H4 (cell line): Measurements from ENCODE around the gene OR6N1. TPM values are rescaled to one million over a fixed set of nuclear protein-coding genes. Genes with fewer than 3 reads are reported as not detected.

Experiments used
- DNase-seq: peaks from one replicate; pipeline ENCODE4 v3.0.0-alpha.2; 2015; ENCODE audit warnings: low spot score
- total RNA-seq: library from RNA; depleted of rRNA; stranded (reverse); fragments of >200 nt; shearing (Covaris generic); gene quantifications from 2 replicates; pipeline ENCODE4 v1.2.3, GENCODE V29; 2014; rRNA removed

The OR6N1 gene
- total RNA-seq, 1 experiment from 2014 or later, result not detected

- DNase-seq, result no peak
Measured at GRCh38 chr1:158752155-158752712, 19.8 kb downstream of the OR6N1 start.

DNA sequence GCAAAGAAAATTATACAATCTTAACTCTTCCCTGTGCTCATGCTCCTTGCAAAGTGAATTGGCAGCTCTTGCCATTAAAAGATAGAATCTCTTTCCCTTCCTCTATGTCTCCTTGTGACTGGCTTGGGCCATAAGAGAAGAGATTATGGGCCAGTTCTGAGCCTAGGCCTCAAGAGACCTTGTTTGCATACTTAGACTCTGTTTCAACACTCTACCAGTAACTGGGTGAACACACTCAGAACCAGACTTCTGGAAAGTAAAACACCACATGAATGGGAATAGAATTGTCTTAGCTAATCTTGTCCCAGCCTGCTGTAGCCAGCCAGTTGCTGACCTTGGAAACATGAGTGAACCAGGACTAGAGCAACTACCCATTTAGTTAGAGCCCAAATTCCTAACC is 36.1 kb downstream of the OR6N1 start:
- DNase-seq, result no peak

DNA sequence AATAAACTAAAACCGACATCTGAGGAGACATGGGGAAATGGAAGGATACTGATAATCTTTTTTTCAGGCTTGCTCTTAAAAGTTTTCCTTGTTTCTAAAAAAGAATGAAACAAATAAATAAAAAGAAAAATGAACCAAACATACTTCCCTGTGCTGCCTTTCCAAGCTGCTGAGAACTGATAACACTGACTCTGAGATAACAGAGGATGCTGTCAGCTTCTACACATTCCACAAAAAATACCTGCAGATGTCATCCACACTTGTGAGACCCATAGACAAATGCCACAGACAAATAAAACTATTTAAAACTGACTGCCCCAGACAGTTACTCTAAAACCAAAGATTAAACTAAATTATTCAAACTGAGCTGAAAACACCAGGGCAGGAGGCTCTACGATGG is 39.5 kb downstream of the OR6N1 start:
- DNase-seq, result no peak

- DNase-seq, result no peak
Measured at GRCh38 chr1:158731707-158732106, 40.3 kb downstream of the OR6N1 start.

GRCh38 chr1:158730453-158730852 is 41.5 kb downstream of the OR6N1 start:
- no peak for DNase-seq

DNA sequence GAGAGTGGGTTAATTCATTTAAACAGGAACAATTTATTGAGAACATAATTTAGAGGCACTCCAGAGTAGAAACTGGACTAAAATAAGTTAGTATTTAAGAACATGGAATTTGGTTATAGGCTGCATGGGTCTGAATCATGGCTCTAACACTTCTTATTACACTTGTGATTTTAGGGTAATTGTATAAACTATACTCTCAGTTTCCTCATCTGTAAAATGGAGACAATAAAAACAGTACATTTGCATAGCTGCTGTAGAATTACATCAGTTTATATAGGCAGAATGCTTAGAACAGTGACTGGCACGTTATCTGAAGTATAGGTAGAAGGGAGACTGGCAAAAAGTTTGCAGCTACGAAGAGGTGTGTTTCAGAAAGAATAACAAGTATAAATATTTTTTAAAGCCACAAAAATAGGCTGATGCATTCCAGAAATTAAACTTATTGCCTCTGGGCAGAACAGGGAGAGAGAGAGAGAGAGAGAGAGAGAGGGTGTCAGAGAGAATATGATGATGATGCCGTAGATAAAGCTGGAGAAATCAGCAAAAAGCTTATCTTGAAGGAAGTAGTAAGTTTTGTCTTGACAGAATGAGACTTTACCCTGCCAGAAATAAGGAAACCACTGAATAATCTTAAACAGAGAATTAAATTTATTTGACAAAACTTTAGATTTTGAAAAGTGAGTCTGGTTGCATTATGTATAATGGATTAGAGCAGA is 43.3 kb downstream of the OR6N1 start:
- DNase-seq, result no peak

- DNase-seq, result no peak
Measured at GRCh38 chr1:158724442-158724841, 47.6 kb downstream of the OR6N1 start.

DNA sequence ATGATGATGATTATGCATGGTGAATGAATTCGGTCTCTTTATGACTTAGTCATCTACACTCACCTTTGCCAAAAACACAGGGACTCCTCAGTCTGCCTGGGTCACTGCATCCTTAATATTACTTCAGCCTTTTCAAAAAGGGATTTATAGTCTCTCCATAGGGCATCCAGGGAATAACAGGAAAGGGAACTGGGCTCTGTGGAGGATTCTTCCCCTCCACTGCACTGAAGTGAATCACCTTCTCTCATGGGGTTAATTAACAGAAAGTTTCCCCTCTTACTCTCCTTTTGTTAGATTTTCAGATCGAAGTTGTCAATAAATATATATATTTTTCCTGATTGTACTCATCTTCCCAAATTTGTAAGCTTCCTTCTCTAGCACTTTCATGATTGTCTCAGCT is 51.4 kb downstream of the OR6N1 start, which contains the start of gene OR6K3:
Gene OR6K3, minus strand, starts transcription at position 101 of the 400 bp plus-strand sequence. CDS start 2,605 bp downstream, outside the sequence.
- no peak for DNase-seq

DNA sequence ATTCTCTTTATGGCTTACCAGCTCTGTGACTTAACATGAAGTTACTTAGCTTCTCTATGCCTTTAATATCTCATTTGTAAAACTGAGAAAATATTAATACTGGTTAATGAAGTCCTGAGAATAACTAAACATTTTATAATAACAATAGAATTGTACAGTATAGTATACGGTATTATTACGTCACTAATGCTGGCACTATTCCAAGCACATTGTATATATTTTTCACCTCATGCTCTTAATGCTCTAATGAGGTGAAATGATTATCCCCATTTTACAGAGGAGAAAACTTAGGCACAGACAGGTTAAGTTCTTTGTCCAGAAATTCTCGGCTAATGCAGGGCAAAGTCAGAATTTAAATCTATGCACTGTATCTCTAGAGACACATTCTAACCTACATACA is 52.3 kb downstream of the OR6N1 start:
- DNase-seq, result no peak

DNA sequence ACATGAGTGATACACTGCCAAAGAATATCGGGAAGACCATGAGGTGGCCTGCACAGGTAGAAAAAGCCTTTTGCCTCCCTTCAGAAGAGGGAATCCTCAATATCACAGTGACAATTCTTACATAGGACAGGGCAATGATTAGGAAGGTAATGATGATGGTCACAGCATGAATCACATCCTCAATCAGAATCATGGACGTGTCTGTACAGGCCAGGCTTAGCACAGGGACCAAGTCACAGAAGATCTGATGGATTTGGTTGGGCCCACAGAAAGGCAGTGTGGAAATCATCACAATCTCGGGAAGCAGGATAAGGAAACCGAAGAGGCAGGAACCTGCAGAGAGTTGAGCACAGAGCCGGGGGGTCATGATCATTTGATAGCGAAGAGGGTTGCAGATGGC is 54.7 kb downstream of the OR6N1 start:
- no peak for DNase-seq

DNA sequence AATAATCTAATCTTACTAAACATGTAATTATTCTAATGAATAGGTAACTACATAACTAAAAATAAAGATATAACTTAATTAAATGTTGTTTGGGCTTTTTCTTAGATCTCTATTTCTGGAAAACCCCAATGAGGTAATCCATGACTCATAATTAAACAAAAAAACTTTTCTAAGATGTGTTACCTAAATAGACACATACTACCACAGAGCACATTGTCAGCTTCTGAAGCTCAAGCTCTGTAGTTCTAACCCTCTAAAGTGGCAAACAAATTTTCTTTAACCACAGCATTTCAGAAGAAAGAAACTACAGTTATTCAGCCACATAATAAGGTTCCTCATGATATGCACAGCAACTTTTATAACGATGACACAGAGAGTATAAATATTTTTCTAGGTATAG is 55.7 kb downstream of the OR6N1 start:
- DNase-seq, result no peak

DNA sequence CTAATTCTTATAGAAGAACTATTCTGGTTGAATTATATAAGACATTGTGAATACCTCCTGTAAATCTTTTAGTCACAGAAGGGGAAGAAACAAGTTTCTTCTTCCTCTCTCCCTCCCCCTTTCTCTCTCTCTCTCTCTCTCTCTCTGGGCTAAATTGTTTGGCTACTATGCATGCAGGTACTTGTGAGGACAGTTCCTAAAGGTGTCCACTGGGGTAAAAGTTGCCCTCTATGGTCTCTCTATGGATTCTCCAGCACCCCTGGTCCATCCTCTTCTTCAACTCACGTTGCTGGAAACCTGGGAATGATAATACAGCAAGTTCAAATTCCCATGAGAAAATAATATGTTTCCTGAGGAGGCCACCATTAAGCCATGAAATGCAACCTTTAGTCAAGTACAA is 57.2 kb downstream of the OR6N1 start:
- no peak for DNase-seq

Other genes starting within 250 kb of the OR6N1 start
- not detected in 2 replicates for gene OR6Y1, start 217.8 kb downstream of the OR6N1 start, total RNA-seq
- not detected in 2 replicates for gene OR6P1, start 201.6 kb downstream of the OR6N1 start, total RNA-seq
- not detected in 2 replicates for gene OR10X1, start 192.3 kb downstream of the OR6N1 start, total RNA-seq
- gene OR10Z1, start 166.9 kb downstream of the OR6N1 start, total RNA-seq, result not detected in 2 replicates
- 1.6 and 2.4 TPM in 2 replicates for gene SPTA1, start 85.5 kb downstream of the OR6N1 start, total RNA-seq
- not detected in 2 replicates for gene OR6K2, start 71.5 kb downstream of the OR6N1 start, total RNA-seq
- gene OR6K3, start 51.5 kb downstream of the OR6N1 start, total RNA-seq, result not detected in 2 replicates
- gene OR6K6, start 17.5 kb downstream of the OR6N1 start, total RNA-seq, result not detected in 2 replicates
- not detected in 2 replicates for gene OR6N2, start 9.0 kb upstream of the OR6N1 start, total RNA-seq
- gene MNDA, start 59.2 kb upstream of the OR6N1 start, total RNA-seq, result 0.39 TPM in 1 of 2 replicates, not detected in the other
- 0.33 and 1.7 TPM in 2 replicates for gene PYHIN1, start 159.4 kb upstream of the OR6N1 start, total RNA-seq
- gene IFI16, start 237.7 kb upstream of the OR6N1 start, total RNA-seq, result 31.8 and 54.0 TPM in 2 replicates